Activated CD4-positive, alpha-beta T cell treated with anti-CD3 and anti-CD28 coated beads, Interleukin-2, Interleukin-4, amounts not matched to agents 100 ng/mL and 50 ng/mL, durations not matched to agents 16 hours and 8 hours (primary cell): ENCODE data around the gene MSL1.

Source experiments
- DNase-seq: peaks from one replicate; pipeline ENCODE4 v3.0.0-alpha.2; 2020; ENCODE audit warnings: low spot score

Gene MSL1

DNA sequence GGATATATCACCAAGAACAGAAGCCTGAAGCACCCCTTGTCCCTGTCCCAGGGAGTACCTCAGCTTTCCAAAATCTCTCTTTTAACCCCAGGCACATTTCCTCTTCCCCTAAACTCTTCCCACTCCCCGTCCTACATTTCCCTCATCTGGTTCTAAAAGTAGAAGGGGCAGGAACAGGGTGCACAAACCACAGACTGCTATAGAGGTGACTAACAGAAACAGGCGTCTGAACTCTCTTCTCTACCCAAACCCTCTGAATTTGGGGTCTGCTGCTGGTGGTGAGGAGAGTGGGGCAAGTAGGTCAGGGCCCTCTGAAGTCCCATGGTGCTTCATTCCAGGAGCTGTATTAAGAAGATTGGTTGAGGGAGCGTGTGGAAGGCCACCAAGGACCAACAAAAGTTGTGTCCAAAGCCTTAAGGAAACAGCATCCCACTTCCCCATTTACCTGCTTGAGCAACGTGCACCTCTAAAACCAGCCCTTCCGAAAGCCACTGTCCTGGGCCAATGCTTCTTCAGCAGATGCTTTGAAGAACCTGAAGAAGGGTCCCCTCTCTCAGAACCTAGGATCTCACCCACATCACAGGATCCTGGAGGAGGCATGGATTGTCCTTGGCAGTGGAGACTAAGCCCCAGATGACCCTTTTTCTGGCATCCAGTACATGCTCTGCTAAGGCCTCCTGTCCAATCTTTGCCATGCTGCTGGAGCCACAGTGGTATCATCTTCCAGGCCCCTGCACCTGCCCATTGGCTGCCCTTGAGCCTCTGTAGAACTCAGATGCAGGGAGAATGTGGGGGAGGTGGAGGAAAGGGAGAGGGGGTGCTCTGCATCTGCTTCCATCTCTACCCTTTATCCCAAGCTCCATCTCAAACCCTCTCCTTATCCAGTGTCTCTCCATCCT lies 15.7 kb upstream of the MSL1 start:
- no peak for DNase-seq

DNA sequence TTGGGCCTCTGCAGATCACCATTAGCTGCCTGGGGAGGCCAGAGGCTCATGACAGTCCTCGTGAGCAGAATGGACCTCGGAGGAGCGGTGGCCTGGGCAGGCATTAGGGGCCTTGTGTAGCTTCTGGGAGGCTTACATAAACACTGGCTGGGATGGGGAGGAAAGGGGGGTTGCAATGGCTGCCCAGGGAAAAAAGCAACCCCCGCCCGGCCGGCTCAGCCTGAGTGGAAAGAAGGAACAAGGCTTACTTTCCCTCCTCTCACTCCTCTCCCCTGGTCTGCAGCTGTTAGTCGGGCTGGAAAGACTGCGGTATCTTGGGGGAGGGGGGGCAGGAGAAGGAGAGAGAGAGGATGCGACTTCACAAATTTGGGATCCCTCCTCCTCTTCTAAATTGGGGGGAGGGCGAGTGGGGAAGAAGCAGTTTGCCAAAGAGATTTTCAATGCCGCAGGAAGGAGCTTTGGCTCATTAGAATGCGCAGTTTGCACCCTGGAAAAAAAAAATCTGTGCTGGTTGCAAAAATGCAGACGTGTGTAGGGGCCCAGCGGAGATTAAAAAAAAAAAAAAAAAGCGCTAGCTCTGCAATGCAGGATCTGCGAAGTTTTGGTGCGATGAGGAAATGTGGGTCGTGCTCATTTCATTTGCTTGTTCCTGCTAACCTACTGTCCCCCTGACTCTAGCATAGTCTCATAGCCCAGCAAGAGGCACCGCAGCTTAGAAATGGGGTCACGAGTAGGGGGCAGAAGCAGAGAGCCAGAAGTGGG lies 14.8 kb upstream of the MSL1 start:
- DNase-seq: no peak

DNA sequence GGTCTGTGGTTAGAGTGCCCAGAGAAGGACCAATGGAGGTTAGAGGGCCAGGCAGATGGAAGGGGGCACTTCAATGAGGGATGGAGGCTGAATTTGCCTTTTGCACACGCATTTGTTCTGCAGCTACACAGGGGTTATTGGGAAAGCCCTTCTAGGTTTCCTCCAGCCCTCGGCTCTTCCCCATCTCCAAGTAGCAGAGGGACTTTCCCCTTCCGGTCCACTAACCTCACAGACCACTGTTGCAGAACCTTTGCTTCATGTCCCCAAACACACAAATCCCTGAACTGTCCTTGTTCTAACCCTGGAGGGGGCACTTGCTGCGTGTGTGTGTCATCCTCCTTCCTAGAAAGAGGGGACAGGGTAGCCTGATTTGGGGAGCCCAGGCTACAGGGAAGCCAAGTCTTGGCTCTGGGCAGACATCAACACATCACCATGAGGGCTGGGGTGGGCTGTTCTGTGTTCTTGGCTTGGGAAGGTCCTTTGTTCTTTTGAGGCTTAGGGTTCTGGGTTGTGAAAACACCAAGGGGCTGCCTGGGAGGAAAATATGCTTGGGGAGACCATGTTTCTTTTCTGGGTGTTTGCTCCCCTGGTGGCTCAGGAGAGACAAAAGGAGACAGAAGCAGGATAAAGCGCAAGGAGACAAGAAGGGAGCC lies 14.1 kb upstream of the MSL1 start:
- no peak for DNase-seq

DNA sequence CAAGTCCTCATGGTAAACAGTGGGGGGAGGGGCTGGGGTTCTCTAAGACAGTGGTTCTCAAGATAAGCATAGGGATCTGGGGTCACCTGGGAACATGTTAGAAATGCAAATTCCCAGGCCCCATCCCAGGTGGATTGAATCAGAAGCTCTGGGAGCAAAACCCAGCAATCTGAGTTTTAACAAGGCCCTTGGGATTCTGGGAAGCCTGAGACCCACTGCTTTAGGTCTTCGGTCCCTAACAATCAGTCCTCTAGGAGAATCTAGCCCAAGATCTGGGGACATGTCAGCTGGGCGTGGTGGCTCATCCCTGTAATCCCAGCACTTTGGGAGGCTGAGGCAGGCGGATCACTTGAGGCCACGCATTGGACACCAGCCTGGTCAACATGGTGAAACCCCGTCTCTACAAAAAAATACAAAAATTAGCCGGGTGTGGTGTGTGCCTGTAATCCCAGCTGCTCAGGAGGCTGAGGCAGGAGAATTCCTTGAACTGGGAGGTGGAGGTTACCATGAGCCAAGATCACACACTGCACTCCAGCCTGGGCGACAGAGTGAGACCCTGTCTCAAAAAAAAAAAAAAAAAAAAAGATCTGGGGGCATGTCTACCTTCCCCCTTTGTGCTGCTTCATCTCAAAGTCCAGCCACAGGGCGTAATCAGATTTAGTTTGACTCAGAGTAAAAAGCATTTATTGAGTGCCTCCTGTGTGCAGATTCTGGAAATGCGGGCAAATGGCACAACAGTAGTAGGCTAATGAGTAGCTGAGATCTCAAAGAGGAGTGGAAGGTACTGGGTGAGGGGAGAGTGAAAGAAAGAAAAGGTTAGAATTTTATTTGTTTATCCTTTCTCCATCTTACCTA lies 12.6 kb upstream of the MSL1 start:
- DNase-seq: no peak

DNA sequence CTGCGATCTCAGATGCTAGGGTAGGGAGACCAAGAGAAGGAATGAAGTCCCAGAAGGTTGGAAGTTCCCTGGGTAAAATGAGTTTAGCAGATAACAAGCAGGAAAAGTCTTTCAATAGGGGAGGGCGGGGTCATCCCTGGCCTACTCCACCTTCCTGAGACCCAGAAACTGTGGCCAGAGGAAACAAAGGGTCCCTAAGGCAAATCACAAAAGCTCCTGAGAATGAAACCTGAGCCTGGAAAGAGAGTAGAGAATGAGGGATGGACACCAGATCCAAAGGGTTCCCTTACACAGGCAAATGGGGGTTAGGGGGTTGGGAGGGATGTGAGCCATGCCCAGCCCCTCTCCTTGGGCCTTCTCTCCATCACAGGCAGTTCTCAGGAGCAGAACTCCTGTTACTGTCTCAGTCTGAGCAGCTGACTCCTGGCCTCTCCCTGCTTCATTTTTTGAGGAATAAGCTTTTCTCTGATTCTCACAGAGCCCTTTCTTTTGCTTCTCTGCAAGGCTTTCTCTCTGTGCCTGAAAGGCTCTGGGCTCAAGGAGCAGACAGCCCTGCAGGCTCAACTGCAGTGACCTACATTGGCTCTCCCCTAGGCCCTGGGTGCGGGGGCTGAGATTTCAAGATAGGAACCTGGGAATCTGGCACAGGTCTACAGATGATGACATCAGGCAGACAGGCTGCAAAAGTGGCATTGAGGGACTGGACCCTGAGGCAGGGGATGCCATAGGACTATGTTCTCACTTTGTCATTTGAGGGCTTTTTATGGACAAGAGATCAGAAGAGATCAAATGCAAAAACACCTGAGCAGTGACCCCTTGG lies 11.5 kb upstream of the MSL1 start:
- no peak for DNase-seq

DNA sequence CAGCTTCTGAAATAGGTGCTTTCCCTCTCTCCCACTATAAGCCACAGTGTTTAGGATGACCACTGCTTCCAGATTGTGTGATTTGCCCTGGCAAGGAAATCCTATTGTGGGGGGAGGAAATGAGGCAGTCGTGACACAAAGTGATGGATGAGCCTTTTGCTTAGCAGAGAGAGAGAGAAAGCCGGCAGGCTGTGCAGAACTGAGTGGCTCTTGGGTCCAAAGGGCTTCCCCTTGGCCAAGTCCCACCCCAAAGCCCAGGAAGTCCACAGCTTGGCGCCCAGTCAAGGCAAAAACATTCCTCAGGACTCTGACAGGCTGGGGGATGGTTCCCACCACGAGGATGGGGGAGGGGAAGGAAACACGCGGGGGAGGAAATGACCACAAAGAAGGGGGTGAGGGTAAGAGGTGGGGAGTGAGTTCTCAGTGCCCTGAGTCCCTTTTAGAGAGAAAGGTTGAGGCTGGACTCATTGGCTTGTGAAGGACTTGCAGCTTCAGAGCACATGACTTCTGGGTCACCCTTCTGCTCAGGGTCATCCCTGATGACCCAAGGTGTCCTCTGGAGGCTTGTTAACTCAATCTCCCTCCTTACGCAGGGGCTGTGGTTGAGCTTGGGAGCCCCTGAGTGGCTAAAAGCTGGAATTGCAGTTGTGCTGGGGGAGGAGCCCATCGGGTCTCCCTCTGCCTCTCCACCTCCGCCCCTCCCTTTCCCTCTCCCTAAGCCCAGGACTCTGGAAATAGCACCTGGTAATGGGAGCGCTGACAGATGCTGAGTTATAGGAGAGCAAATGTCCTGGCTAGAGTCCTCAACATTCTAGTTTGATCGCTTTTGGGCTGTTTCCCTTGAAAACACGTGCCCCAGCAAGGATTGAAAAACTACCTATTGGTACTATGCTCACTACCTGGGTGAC lies 10.3 kb upstream of the MSL1 start:
- peak; percentile 82 for DNase-seq

DNA sequence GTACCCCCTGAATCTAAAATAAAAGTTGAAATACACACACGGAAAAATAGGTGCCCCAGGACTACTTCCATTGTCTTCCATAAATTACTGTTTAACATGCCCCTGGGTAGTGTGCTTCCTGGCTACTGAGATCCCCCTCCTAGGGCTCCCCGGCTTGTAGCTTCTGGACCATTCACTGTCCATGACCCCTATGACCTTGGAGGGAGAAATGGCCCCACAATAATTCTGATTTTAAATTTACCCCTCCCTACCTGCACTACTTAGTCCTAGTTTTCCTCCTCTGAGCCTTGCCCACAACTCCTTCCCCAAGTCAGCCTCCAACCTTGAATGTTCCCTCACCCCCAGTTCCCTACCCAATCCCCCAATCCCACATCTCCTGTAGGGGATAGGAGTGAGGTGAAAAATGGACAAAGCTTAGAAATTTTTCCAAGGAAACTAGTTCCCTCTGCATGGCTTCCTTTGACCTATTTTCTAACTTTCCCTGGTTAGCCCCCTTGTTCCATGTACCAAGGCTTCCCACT lies 9.5 kb upstream of the MSL1 start:
- DNase-seq: no peak

DNA sequence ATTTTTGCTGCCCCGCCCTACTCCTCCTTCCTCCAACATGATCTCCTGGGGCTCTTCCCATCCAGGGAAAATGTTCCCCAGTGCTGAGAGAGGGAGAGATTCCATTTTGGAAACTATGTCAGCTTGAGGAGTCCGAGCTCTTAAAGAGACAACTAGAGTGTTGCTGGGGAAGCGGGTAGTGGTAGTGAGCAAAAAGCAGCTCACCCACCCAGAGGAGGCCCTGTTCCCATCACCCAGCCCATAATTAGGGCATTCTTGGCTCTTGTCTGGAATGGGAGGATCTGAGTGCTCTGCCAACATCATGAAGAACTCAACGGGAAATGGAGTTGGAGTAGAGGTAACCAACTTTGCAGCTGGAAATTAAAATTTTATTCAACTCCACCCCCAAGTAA lies 9.1 kb upstream of the MSL1 start:
- no peak for DNase-seq

DNA sequence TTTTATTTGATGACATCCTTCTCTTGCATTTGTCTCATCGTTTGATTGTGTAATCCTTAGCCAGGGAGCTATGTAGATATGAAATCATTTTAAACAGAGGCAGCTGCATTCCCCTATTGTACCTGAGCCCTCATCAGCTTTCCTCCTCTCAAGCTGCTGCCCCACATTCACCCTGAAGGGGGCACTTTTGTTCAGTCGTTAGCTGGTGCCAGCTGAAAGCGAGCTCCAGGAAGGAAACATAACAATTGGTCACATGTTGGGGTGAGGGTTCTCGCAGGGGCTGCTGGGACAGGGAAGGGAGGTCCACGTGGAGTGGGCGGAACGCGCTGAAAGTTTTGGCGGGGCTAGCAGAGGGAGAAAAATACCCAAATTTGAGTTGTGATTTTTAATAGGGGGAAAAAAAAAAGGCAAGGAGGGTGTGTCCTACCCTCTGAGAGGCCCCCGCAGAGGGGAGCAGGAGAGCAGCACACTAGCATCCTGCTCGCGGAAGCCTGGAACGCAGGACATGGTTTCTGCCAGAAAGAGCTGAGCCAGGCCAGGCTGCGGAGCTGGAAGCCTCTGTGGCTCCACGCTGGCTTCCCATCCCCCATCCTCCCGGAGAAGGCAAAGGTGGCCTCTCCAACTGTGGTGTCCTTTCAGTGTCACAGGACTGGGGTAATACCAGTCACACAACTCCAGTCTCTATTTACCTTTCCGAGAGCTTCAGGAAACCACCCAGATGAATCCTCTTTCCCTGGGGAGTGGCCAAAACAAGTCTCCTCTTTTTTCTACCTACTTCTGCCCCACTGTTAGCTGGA lies 8.5 kb upstream of the MSL1 start:
- DNase-seq: peak; percentile 97

DNA sequence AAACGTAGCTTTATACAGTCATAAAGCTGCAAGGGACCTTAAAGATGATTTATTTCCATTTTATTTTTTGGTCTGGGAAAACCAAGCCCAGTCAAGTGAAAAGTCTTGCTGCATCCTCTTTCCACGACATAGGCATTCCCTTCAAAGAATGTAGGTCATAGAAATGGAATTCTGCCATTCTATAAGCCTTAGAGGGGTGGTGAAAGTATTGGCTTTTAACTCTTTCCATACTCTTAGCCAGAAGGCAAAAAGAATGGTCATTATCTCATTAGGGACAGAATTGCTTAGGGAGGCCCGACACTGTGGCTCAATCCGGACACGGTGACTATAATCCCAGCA lies 7.9 kb upstream of the MSL1 start:
- no peak for DNase-seq

DNA sequence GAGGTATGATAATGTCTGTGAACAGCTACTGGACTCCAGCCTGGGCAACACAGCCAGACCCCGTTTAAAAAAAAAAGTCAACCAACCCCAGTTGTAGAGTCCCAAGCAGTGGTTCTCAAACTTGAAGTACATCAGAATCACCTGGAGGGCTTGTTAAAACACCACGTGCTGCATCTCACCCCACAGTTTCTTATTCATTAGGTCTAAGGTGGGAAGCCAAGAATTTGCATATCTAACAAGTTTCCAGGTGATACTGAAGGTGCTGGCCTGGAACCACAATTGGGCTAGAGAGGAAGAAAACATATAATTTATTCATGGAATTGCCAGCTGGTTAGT lies 6.7 kb upstream of the MSL1 start:
- DNase-seq: no peak

DNA sequence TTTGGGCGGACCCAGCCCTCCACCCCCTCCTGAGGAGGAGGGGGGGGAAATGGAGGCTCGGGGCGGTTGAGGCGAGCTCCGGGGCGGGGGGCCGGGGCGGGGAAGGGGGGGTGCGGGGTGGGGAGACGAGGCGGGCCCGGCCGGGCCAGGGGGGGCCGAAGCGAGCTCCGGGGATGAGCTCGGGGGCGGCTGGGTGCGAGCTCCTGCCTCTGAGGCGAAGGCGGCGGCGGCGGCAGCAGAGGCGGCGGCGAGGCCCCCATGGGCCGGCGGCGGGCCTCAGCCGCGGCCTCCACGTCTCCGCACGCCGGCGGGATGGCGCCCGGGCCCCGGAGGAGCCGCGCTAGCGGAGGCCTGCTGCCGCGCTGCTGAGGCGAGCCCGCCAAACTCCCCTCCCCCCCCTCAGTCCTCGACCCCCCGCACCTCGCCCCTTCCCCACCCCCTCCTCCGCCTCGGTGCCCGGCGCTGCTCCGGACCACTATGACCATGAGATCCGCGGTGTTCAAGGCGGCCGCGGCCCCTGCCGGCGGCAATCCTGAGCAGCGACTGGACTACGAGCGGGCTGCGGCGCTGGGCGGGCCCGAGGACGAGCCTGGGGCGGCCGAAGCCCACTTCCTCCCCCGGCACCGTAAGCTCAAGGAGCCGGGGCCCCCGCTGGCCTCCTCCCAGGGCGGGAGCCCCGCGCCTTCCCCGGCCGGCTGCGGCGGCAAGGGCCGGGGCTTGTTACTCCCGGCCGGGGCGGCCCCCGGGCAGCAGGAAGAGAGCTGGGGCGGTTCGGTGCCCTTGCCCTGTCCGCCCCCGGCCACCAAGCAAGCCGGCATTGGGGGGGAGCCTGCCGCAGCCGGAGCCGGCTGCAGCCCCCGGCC lies 596 bp downstream of the MSL1 start:
- peak; percentile 30 for DNase-seq

DNA sequence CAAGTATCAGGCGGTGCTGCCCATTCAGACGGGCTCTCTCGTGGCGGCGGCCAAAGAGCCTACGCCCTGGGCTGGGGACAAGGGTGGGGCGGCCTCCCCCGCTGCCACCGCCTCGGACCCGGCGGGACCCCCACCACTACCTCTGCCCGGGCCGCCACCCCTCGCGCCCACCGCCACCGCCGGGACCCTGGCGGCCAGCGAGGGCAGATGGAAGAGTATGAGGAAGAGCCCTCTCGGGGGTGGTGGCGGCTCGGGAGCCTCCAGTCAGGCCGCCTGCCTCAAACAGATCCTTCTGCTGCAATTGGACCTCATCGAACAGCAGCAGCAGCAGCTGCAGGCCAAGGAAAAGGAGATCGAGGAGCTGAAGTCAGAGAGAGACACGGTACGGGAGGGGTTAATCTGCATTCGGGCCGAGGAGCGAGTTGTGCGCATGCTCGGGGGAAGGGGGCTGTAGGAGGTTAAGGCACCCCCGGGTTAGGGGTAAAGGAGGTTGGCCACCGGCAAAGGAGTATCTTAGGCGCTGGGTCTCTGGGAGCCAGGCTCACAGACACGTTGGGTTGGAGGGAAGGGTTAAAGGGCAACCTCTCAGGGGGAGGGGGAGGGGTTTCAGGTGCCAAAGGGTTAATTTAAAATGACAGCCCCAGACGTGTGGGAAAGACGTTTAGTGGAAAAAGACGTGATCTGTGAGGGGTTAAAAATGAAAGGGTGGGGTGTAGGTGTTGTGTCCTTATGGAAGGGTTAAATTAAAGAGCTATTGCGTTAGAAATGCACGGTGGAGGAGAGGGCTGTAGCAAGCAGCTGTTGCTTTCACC lies 1.4 kb downstream of the MSL1 start:
- peak; percentile 60 for DNase-seq

DNA sequence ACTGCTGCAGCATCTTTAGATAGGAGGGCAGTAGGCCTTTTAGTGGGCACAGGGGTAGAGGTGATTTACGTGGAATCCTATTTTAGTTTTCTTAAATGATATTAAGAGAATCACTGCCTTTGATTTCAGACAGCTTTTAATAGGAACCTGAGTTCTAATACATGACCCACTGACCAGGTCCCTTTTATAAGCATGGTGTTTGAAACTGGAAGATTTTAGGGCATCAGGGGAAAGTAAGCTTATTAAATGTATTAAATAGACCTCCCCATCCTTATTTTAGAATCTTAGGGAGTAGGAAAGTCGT lies 2.0 kb downstream of the MSL1 start:
- DNase-seq: no peak

DNA sequence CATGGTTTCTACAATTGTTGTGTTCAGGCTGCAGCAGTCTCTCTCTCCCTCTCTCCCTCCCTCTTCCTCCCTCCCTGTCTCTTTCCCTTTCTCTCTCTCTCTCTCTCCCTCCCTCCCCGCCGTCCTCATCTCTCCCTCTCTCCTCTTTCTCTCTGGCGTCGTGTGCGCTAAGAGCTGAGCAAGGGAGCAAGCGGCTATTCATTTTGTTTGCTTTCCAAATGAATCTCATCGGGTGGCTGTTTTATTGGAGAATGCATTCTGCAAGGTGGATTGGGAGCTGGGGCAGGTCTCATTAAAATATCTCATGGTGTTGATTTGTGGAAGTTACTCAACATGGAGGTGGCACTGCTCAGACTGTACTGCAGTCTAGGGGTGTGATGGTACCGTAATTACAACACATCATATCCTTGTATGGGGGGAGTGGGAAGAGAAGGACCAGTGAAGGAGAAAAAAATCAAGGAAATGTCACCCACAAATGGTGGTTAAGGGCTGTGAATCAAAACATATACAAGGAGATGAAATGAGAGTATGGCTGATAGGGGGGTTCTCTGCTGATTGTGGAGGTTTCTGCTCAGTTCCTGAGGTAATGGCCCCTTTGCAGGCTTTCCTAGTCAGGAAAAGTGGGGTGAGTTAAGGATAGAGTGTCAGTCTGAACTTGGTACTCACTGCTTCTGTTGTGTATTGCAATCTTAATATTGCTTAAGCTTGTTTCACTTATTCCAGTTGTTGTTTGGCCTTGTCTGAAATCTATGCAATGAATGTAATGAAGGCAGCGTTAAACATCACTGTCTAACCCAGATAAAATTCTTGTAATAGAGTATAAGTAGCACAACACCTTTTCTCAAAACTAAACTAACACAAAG lies 2.7 kb downstream of the MSL1 start:
- DNase-seq: no peak

DNA sequence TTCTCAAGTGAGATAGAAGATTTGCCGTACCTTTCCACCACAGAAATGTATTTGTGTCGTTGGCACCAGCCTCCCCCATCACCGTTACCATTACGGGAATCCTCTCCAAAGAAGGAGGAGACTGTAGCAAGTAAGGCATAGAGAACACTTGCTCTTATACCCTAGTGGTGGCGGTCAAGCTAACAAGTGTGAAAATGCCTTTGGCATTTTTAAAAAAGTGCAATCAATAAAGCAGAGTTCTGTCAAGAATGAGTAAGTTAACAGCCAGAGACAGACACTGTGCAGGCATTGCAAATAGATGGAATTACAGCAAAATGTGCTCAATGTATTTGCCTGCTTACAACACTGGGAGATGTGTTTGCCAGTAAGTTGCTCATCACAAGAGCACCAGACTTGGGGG lies 7.7 kb downstream of the MSL1 start:
- no peak for DNase-seq
